ENCODE measurements around the gene UBQLN4.

The UBQLN4 gene

DNA sequence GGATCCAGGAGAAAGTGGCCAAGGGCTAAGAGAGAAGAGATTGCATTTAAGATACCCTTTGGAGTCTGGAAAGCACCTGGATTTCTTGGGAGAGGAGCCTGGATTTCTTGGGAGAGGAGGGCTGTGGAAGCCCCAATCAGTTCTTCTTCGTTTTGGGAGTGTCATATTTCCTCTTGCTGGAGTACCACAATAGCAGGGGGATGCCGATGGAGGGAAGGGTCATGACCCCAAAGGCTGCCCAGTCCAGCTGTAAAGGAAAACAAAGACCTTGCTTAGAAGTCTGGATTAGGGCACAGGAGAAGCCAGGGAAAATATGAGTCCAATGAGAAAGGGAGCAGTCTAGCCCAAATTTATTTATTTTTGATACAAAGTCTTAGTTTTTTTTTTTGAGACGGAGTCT lies 44.2 kb downstream of the UBQLN4 start:
- no peaks in the 10 kb centered on the region for H3K9me3 ChIP-seq (ENCODE audit: insufficient read depth, low read length)
- peaks cover 54% of the 10 kb centered on the region for H3K36me3 ChIP-seq (ENCODE audit: insufficient read depth, insufficient read length, low read length)
- no peak overlapping the region for H3K4me3 ChIP-seq (ENCODE audit: insufficient read length, low read depth)
- TF ChIP-seq SUZ12 (IDR thresholded peaks at IDR 0.05; ENCODE audit: extremely low read depth, insufficient read depth, insufficient read length) (no peak), ZNF274 (IDR thresholded peaks at IDR 0.05; ENCODE audit: low read depth, low read length) (no peak), YY1 (IDR thresholded peaks at IDR 0.05; ENCODE audit: insufficient read depth, insufficient read length) (no peak)
- H3K9ac ChIP-seq (ENCODE audit: insufficient read length, low read depth), result no peak overlapping the region
- no peak for DNase-seq (ENCODE audit: low read depth, low spot score)
- H3K4me1 ChIP-seq (ENCODE audit: insufficient read depth, insufficient read length), result peaks cover 13% of the 10 kb centered on the region
- no peaks in the 10 kb centered on the region for H3K27me3 ChIP-seq (ENCODE audit: insufficient read depth, insufficient read length)

DNA sequence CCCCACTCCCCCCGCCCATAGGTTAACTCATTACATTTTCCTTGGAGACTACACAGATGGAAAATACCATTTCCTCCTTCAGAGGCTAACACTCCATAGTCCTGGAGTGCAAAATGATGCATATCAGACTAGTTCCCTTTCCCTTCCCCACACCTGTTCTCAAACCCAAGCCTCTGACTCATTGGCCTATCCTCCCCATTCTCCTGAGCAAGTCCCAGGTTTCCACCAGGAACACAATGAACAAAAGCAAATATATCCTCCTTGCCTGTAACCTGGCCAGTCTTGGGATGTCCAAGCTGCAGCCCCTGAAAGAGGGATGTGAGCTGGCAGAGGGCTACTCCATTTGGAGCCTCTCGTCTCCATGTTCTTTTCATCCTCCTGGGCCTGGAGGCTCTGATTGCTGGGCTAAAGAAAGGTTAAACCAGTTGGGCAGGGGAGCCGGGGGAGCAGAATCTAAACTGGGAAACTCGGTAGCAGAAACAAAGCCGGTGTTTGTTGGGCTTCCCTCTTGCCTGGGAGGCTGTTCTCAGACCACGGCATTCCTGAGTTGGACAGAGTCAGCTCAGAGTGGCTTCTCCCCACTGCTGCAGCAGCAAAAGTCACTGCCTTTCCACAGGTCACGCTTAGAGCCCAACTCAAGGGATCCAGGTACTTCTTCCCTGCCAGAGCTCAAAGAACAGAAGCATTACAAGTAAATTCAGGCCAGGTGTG lies 46.8 kb downstream of the UBQLN4 start:
- no peak for DNase-seq (ENCODE audit: low read depth, low spot score)
- H3K4me3 ChIP-seq (ENCODE audit: insufficient read length, low read depth), result no peak overlapping the region
- no peak overlapping the region for H3K9ac ChIP-seq (ENCODE audit: insufficient read length, low read depth)
- H3K27me3 ChIP-seq (ENCODE audit: insufficient read depth, insufficient read length), result no peaks in the 10 kb centered on the region
- H3K9me3 ChIP-seq (ENCODE audit: insufficient read depth, low read length), result no peaks in the 10 kb centered on the region
- peaks cover 31% of the 10 kb centered on the region for H3K36me3 ChIP-seq (ENCODE audit: insufficient read depth, insufficient read length, low read length)
- TF ChIP-seq YY1 (IDR thresholded peaks at IDR 0.05; ENCODE audit: insufficient read depth, insufficient read length), result no peak
- no peak for TF ChIP-seq SUZ12 (IDR thresholded peaks at IDR 0.05; ENCODE audit: extremely low read depth, insufficient read depth, insufficient read length)
- TF ChIP-seq ZNF274 (IDR thresholded peaks at IDR 0.05; ENCODE audit: low read depth, low read length), result no peak
- peaks cover 18% of the 10 kb centered on the region for H3K4me1 ChIP-seq (ENCODE audit: insufficient read depth, insufficient read length)

DNA sequence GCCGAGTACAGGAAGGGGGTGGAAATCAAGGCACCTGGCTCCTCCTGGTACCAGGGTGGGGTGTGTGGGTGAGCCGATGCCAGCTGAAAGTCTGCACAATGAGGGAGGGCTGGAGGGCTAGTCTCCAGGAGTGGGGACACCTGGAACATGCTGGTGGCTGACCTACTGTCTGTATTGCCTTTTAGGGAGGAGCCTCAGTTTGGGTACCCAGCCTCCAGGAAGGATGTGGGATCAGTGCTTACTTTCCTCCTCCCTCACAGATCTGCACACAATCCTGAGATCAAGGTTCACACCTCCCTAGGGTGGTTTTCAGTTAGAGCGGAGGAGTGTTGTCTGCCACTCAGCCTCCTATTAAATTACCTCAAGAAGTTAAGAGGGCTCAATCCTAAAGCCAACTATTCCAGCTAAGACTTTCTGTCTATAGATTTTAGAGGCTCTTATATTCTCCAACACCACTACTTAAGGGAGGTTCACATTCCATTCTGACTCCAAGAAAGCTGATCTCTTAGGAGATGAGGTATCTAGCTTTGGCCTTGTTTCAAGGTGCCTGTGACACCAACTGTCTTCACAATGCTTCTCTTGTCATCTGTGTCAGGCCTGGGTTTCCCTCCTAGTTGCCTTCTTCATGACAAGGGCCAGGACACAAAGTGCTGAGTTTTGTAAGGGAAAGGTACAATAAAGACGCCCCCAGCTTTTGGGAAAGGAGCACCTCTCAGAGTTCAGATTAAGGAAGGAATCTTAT lies 48.6 kb downstream of the UBQLN4 start:
- no peak overlapping the region for H3K9ac ChIP-seq (ENCODE audit: insufficient read length, low read depth)
- H3K4me3 ChIP-seq (ENCODE audit: insufficient read length, low read depth), result no peak overlapping the region
- TF ChIP-seq YY1 (IDR thresholded peaks at IDR 0.05; ENCODE audit: insufficient read depth, insufficient read length) (no peak), ZNF274 (IDR thresholded peaks at IDR 0.05; ENCODE audit: low read depth, low read length) (no peak), SUZ12 (IDR thresholded peaks at IDR 0.05; ENCODE audit: extremely low read depth, insufficient read depth, insufficient read length) (no peak)
- peaks cover 18% of the 10 kb centered on the region for H3K4me1 ChIP-seq (ENCODE audit: insufficient read depth, insufficient read length)
- no peak for DNase-seq (ENCODE audit: low read depth, low spot score)
- H3K9me3 ChIP-seq (ENCODE audit: insufficient read depth, low read length), result no peaks in the 10 kb centered on the region
- peaks cover 14% of the 10 kb centered on the region for H3K36me3 ChIP-seq (ENCODE audit: insufficient read depth, insufficient read length, low read length)
- H3K27me3 ChIP-seq (ENCODE audit: insufficient read depth, insufficient read length), result no peaks in the 10 kb centered on the region

DNA sequence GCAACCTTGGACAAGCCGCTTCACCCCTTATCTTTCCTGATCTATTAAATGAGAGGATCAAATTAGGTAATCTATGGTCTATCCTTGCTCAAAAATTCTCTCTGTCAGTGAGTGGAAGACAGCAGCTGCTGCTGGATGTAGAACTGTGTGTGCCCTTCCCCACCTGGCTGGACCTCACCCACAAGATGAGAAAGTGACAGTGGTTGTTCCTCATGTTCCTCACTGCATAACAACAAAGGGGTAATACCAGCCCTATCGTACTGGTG lies 49.7 kb downstream of the UBQLN4 start:
- Histone ChIP-seq H3K9ac (ENCODE audit: insufficient read length, low read depth) (no peak overlapping the region), H3K4me1 (ENCODE audit: insufficient read depth, insufficient read length) (peaks cover 11% of the 10 kb centered on the region), H3K27me3 (ENCODE audit: insufficient read depth, insufficient read length) (no peaks in the 10 kb centered on the region), H3K4me3 (ENCODE audit: insufficient read length, low read depth) (no peak overlapping the region), H3K9me3 (ENCODE audit: insufficient read depth, low read length) (no peaks in the 10 kb centered on the region), H3K36me3 (ENCODE audit: insufficient read depth, insufficient read length, low read length) (peaks cover 6% of the 10 kb centered on the region)
- TF ChIP-seq ZNF274 (IDR thresholded peaks at IDR 0.05; ENCODE audit: low read depth, low read length), result no peak
- no peak for TF ChIP-seq YY1 (IDR thresholded peaks at IDR 0.05; ENCODE audit: insufficient read depth, insufficient read length)
- TF ChIP-seq SUZ12 (IDR thresholded peaks at IDR 0.05; ENCODE audit: extremely low read depth, insufficient read depth, insufficient read length), result no peak
- no peak for DNase-seq (ENCODE audit: low read depth, low spot score)

- H3K4me3 ChIP-seq (ENCODE audit: insufficient read length, low read depth), result no peak overlapping the region
- no peaks in the 10 kb centered on the region for H3K9me3 ChIP-seq (ENCODE audit: insufficient read depth, low read length)
- no peaks in the 10 kb centered on the region for H3K27me3 ChIP-seq (ENCODE audit: insufficient read depth, insufficient read length)
- H3K9ac ChIP-seq (ENCODE audit: insufficient read length, low read depth), result no peak overlapping the region
- no peak for DNase-seq (ENCODE audit: low read depth, low spot score)
- no peak for TF ChIP-seq SUZ12 (IDR thresholded peaks at IDR 0.05; ENCODE audit: extremely low read depth, insufficient read depth, insufficient read length)
- no peak for TF ChIP-seq ZNF274 (IDR thresholded peaks at IDR 0.05; ENCODE audit: low read depth, low read length)
- no peak for TF ChIP-seq YY1 (IDR thresholded peaks at IDR 0.05; ENCODE audit: insufficient read depth, insufficient read length)
- H3K36me3 ChIP-seq (ENCODE audit: insufficient read depth, insufficient read length, low read length), result no peaks in the 10 kb centered on the region
- peaks cover 11% of the 10 kb centered on the region for H3K4me1 ChIP-seq (ENCODE audit: insufficient read depth, insufficient read length)
These were observed 51.2 kb downstream of the UBQLN4 start for GRCh38 chr1:156002188-156002911.

GRCh38 chr1:156001662-156002171 lies 51.9 kb downstream of the UBQLN4 start:
- no peak for DNase-seq (ENCODE audit: low read depth, low spot score)
- TF ChIP-seq YY1 (IDR thresholded peaks at IDR 0.05; ENCODE audit: insufficient read depth, insufficient read length), result no peak
- TF ChIP-seq ZNF274 (IDR thresholded peaks at IDR 0.05; ENCODE audit: low read depth, low read length), result no peak
- no peak for TF ChIP-seq SUZ12 (IDR thresholded peaks at IDR 0.05; ENCODE audit: extremely low read depth, insufficient read depth, insufficient read length)
- Histone ChIP-seq H3K27me3 (ENCODE audit: insufficient read depth, insufficient read length) (no peaks in the 10 kb centered on the region), H3K36me3 (ENCODE audit: insufficient read depth, insufficient read length, low read length) (no peaks in the 10 kb centered on the region), H3K4me1 (ENCODE audit: insufficient read depth, insufficient read length) (peaks cover 11% of the 10 kb centered on the region), H3K9me3 (ENCODE audit: insufficient read depth, low read length) (no peaks in the 10 kb centered on the region), H3K4me3 (ENCODE audit: insufficient read length, low read depth) (no peak overlapping the region), H3K9ac (ENCODE audit: insufficient read length, low read depth) (no peak overlapping the region)

Data from NT2/D1 (cell line).